OCI-M2 (cell line): ENCODE results near the gene ABCC4.

ENCODE experiments used
- DNase-seq: peaks from one replicate; lab custom pipeline; 2025; ENCODE audit not compliant: unreplicated experiment; lab: John Stamatoyannopoulos, UW

The ABCC4 gene

GRCh38 chr13:94997126-94997525 lies 304.1 kb downstream of the ABCC4 start:
- DNase-seq: no peak

GRCh38 chr13:94996445-94996844 lies 304.8 kb downstream of the ABCC4 start:
- no peak for DNase-seq

- DNase-seq: no peak
Observed at GRCh38 chr13:94994506-94994905, 306.7 kb downstream of the ABCC4 start.

- DNase-seq: no peak
Observed at GRCh38 chr13:94993616-94994015, 307.6 kb downstream of the ABCC4 start.

GRCh38 chr13:94992036-94992960 lies 309.0 kb downstream of the ABCC4 start:
- DNase-seq: no peak

GRCh38 chr13:94988654-94989053 lies 312.6 kb downstream of the ABCC4 start:
- no peak for DNase-seq

GRCh38 chr13:94987869-94988268 lies 313.4 kb downstream of the ABCC4 start:
- DNase-seq: no peak

GRCh38 chr13:94987081-94987480 lies 314.2 kb downstream of the ABCC4 start:
- DNase-seq: no peak

- DNase-seq: no peak
Observed at GRCh38 chr13:94984958-94985357, 316.3 kb downstream of the ABCC4 start.

GRCh38 chr13:94978516-94978915 lies 322.7 kb downstream of the ABCC4 start:
- DNase-seq: no peak

GRCh38 chr13:94974015-94974951 lies 327.0 kb downstream of the ABCC4 start:
- DNase-seq: no peak

GRCh38 chr13:94972262-94972661 lies 329.0 kb downstream of the ABCC4 start:
- no peak for DNase-seq
